GM12874 (cell line): ENCODE results near the gene UQCC5.

Experiments used
- TF ChIP-seq, protein P1 (sequence below): IDR thresholded peaks from 2 replicates; pipeline ENCODE4 v1.5.1; 2011; ENCODE audit warnings: low read depth, mild to moderate bottlenecking, control low read depth, low read length, moderate library complexity; ENCODE audit not compliant: insufficient read depth

The UQCC5 gene

DNA sequence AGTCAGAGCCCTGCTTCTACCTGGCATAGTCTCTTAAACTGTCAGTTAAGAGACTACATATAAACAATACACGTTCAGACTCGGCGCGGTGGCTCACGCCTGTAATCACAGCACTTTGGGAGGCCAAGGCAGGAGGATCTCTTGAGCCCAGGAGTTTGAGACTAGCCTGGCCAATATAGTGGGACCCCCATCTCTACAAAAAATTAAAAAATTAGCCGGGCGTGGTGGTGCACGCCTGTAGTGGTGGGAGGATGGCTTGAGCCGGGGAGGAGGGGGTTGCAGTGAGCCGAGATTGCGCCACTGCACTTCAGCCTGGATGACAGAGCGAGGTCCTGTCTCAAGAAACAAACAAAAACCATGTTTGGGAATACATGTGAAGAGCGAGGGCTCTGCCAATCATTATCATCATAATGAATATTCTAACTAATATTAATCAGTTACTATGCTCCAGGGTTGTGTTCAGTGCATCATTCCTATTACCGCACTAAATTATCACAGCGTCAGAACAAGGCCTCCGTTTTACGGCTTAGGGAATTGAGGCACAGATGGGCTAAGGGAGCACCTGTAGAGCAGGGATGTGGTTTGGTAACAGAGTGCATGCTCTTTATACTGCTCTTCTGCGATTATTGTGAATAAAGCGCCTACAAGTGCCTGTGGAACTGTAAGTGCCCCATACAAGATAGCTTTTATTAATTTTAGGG, 844 bp upstream of the UQCC5 start:
- TF ChIP-seq, protein P1, sequence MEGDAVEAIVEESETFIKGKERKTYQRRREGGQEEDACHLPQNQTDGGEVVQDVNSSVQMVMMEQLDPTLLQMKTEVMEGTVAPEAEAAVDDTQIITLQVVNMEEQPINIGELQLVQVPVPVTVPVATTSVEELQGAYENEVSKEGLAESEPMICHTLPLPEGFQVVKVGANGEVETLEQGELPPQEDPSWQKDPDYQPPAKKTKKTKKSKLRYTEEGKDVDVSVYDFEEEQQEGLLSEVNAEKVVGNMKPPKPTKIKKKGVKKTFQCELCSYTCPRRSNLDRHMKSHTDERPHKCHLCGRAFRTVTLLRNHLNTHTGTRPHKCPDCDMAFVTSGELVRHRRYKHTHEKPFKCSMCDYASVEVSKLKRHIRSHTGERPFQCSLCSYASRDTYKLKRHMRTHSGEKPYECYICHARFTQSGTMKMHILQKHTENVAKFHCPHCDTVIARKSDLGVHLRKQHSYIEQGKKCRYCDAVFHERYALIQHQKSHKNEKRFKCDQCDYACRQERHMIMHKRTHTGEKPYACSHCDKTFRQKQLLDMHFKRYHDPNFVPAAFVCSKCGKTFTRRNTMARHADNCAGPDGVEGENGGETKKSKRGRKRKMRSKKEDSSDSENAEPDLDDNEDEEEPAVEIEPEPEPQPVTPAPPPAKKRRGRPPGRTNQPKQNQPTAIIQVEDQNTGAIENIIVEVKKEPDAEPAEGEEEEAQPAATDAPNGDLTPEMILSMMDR = no peak

DNA sequence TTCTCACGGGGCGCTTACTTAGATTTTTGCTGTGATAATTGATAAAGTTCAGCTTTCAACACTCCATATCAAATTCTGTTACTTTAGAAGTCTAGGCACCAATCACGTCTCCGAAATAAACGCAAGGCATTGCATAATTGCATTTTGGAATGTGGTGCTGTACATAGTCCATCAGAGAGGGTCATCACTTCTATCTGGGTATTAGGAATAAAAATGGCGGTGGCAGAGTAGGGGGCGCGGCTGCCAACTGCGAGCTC, 365 bp upstream of the UQCC5 start:
- TF ChIP-seq, protein P1 = no peak

DNA sequence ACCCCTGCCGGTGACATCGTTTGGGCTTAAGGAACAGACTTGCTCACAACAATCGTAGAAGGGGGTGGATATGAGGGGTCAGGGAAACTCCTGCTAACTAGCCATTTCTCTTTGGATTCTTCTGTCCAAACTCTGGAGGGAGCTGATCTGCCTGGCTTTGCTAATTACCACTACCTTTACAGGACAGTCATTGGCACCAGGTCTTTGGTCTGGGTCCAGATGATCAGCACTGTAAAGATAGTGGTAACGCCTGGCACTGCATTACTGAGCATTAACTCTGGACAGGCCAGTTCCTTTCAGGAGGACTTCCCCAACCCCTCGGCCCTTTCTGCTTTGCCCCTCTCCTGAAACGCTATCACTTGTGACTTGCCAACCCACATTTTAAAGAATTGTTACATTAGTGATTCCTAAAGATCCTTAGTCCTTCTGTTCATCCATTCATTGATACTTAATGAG, 788 bp downstream of the UQCC5 start:
- TF ChIP-seq, protein P1 = no peak

DNA sequence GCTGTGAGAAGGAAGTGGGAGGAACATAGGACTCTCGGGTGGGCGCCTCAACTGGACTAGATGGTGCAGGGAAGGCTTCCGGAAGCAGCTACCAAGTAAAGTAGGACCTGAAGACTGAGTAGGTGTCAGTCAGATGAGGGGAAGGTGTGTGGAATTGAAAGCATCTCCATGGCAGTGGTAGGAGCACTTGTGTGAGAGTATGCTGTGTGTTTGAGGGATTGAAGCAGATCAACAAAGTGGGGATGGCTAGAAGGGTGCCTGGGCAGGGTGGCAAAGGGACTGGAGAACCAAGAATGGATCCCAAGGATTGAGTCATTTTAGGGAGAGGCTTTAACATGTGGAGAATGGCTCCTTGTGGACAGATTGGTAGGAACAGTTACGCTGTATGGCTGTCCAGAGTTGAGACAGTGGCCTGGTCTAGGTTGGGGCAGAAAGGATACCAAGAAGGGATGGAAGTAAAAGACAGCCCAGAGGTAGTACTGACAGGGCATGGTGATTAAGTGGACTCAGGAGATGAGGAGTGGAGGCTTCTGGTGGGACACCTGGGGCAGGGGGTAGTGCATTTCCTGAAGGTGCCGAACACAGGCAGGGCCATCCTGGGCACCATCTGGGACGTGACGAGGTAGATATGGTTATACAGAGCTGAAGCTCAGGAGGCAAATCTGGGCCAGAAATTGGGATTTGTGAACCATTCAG, 1.5 kb downstream of the UQCC5 start:
- TF ChIP-seq, protein P1 = no peak

DNA sequence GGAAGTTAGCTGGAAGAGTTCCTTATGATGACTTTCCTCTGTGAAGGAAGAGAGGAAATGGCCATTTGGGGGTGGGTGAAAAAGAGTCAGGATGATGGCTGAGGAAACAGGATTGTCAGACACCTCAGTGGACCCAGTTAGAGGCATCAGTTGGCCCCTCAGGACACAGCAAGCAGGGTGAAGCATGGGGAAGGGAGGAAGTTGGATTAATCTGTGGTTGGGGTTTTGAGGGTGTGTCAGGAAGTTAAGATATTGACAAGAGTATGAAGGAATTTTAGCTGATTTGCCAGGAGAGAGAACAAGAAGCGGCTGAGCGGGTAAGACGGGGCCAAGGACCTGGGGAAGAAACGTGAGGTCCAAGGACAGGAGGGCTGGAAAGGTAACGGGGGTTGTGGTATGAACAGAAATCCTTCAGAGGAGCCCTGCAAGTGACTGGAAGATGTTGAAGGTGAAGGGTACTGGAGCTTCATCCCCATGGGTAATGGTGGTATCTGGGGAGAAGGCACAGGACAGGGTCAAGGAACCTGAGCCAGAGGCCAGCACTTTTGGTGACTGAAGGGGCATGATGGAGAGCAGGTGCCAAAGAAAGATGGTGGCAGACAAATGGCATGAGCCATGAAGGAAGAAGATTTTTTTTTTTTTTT, 2.7 kb downstream of the UQCC5 start:
- TF ChIP-seq, protein P1 = no peak

DNA sequence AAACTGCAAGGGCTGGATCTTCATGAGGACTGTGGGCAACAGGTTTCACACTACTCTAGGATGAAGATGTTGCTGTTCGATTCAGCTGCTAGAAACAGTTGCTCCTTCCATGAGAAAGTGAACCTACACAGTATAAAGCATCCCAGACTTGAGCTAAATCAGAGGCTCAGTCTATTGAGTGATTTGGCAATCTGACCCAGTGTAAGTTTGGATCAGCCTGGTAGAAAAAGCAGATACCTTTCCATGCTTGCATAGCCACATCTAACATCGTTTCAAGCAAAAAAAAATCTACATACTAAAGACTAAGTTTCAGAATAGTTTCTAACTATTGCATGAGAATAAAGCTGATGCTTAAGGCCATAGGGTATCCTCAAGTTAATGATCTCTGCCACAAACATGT, 4.6 kb downstream of the UQCC5 start:
- TF ChIP-seq, protein P1 = no peak

DNA sequence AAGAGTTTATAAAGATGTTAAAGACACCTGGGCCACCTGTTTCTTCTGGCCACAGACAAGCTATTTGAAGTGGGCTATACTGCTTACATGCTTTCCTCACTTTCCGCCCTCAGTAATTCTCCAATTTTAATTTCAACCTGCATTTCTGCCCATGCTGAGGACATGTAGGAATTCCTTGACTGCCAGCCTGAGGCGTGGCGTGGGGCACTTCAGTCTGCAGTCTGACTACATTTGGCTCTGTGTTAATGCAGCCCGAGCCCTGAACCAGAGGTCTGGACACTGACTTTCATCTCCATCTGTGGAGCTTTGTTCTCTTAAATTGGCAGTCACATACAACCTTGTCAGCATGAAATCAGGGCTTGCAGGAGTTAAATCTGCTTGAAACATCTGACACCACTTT, 8.5 kb downstream of the UQCC5 start:
- TF ChIP-seq, protein P1 = no peak
